ENCODE measurements around the gene PPARD. TPM values are rescaled to one million over a fixed set of nuclear protein-coding genes. Genes with fewer than 3 reads are reported as not detected.

Gene PPARD
- total RNA-seq, 1 donor from 2014 or later: 33.8 TPM

DNA sequence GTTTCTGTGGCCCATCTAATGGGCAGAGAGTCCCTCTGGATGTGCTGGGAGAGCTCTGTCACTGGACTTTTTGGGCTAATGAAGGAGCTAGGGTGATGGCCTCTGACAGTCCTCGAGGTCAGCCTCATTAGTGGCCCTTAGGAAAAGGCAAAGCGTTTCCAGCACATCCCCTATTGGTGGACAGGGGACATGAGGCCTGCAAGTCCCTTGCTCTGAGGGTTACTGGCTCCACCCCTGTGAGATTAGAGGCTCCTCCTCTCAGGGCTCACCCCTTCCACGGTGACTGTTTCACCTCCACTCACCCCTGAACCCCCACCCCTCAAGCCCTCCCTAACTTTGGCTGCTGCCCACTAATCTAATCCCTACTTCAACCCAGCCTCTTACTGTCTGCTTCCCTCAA lies 97.0 kb downstream of the PPARD start:
- Mint-ChIP-seq H3K4me1 (ENCODE audit: unreplicated experiment) (peaks cover 10% of the 10 kb centered on the region), H3K27me3 (ENCODE audit: unreplicated experiment) (no peaks in the 10 kb centered on the region)
- no peak for DNase-seq (ENCODE audit: extremely low spot score, unreplicated experiment)

DNA sequence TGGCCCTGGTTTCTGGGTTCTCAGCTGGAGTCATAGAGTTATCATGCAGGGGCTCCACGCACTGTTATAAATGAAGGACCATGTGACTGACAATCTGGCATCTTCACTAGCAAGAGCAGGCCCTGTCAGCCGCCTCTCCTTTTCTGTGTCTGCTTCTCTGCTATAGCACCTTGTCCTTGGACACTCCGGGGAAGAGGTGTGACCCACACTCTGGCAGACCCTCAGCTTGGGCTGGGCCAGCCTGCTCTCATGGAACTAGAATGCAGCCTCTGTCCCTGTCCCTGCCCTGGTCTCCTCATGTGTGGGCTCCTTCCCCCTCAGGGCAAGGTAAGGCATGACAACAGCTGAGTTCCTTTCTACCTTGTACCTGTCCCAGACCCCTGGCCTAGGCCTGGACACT lies 98.8 kb downstream of the PPARD start:
- no peaks in the 10 kb centered on the region for H3K9me3 Mint-ChIP-seq (ENCODE audit: unreplicated experiment)
- H3K4me1 Mint-ChIP-seq (ENCODE audit: unreplicated experiment): peaks cover 12% of the 10 kb centered on the region
- TF ChIP-seq, protein P1, sequence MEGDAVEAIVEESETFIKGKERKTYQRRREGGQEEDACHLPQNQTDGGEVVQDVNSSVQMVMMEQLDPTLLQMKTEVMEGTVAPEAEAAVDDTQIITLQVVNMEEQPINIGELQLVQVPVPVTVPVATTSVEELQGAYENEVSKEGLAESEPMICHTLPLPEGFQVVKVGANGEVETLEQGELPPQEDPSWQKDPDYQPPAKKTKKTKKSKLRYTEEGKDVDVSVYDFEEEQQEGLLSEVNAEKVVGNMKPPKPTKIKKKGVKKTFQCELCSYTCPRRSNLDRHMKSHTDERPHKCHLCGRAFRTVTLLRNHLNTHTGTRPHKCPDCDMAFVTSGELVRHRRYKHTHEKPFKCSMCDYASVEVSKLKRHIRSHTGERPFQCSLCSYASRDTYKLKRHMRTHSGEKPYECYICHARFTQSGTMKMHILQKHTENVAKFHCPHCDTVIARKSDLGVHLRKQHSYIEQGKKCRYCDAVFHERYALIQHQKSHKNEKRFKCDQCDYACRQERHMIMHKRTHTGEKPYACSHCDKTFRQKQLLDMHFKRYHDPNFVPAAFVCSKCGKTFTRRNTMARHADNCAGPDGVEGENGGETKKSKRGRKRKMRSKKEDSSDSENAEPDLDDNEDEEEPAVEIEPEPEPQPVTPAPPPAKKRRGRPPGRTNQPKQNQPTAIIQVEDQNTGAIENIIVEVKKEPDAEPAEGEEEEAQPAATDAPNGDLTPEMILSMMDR (IDR thresholded peaks at IDR 0.05): no peak
- H3K27ac Mint-ChIP-seq (ENCODE audit: unreplicated experiment): no peak overlapping the region
- no peaks in the 10 kb centered on the region for H3K36me3 Mint-ChIP-seq (ENCODE audit: unreplicated experiment)
- no peaks in the 10 kb centered on the region for H3K27me3 Mint-ChIP-seq (ENCODE audit: unreplicated experiment)
- no peak overlapping the region for H3K4me3 Mint-ChIP-seq (ENCODE audit: unreplicated experiment)
- no peak for DNase-seq (ENCODE audit: extremely low spot score, unreplicated experiment)

More for the DNA sequence above, 97.0 kb downstream of the PPARD start:
- no peaks in the 10 kb centered on the region for H3K36me3 Mint-ChIP-seq (ENCODE audit: unreplicated experiment)
- TF ChIP-seq, protein P1 (IDR thresholded peaks at IDR 0.05): no peak
- no peak overlapping the region for H3K27ac Mint-ChIP-seq (ENCODE audit: unreplicated experiment)
- H3K4me3 Mint-ChIP-seq (ENCODE audit: unreplicated experiment): no peak overlapping the region
- H3K9me3 Mint-ChIP-seq (ENCODE audit: unreplicated experiment): no peaks in the 10 kb centered on the region

DNA sequence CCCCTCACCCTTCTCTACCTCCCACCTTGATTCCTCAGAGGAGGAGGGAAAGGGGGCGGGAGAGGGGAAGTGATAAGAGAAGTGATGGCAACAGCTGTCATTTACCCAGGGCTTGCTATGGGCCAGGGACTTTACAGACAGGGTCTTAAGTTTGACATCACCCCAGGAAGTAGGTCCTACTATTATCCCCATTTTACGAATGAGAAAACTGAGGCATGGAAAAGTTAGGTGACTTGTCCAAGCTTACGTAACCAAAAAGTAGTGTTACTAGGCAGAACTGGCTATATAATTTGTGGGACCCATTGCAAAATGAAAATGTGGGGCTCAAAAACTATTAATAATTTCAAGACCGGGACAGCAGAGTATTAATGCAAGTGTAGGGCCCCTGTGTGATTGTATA lies 99.3 kb downstream of the PPARD start:
- Mint-ChIP-seq H3K4me3 (ENCODE audit: unreplicated experiment) (no peak overlapping the region), H3K9me3 (ENCODE audit: unreplicated experiment) (no peaks in the 10 kb centered on the region), H3K27me3 (ENCODE audit: unreplicated experiment) (no peaks in the 10 kb centered on the region), H3K36me3 (ENCODE audit: unreplicated experiment) (no peaks in the 10 kb centered on the region), H3K27ac (ENCODE audit: unreplicated experiment) (no peak overlapping the region), H3K4me1 (ENCODE audit: unreplicated experiment) (peaks cover 12% of the 10 kb centered on the region)
- DNase-seq (ENCODE audit: extremely low spot score, unreplicated experiment): no peak
- TF ChIP-seq, protein P1 (IDR thresholded peaks at IDR 0.05): no peak

DNA sequence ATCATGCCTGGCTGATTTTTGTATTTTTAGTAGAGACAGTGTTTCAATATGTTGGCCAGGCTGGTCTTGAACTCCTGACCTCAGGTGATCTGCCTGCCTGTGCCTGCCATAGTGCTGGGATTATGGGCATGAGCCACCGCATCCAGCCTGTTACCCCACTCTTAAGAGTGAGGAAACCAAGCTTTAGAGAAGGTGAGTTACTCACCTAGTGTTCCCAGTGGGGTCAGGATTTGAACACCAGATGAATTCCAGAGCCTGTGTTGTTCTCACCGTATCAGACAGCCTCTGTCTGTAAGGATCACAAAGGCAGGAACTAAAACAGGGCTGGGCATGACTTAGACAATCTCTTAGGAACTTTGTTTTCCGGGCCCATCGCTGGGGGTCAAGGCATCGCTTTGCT lies 100.3 kb downstream of the PPARD start:
- Mint-ChIP-seq H3K4me1 (ENCODE audit: unreplicated experiment) (peaks cover 12% of the 10 kb centered on the region), H3K27me3 (ENCODE audit: unreplicated experiment) (no peaks in the 10 kb centered on the region), H3K4me3 (ENCODE audit: unreplicated experiment) (no peak overlapping the region), H3K27ac (ENCODE audit: unreplicated experiment) (peak overlapping the region; percentile 74), H3K36me3 (ENCODE audit: unreplicated experiment) (no peaks in the 10 kb centered on the region), H3K9me3 (ENCODE audit: unreplicated experiment) (no peaks in the 10 kb centered on the region)
- TF ChIP-seq, protein P1 (IDR thresholded peaks at IDR 0.05): no peak
- DNase-seq (ENCODE audit: extremely low spot score, unreplicated experiment): no peak

DNA sequence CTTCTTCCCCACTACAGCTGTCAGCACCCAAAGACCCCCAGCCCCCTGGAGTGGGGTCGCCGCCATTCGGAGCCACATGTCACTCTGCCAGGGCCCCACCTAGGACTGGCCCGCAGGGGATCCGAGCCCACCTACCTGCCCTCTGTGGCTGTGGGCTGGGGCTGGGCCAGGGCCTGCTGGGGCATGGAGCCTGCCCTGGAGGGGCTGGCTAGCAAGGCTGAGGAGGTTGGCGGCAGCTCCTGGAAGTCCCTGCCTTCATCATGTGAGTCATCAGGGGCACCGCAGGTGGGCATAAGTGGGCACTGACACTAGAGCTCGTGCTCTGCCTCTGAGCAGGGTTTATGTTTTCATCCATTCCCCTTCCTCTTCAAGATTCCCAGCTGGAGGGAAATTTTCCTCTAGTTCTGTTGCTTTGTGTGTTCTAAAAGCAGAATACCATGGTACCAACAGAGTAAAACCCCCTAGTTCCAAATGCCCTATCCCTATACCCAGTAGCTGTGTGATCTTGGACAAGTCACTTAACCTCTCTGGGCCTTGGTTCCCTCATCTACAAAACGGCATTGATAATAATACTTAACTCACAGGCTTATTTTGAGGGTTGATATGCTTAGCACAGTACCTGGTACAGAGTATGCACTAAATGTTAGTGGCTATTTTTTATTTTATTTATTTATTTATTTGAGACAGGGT lies 101.1 kb downstream of the PPARD start:
- Mint-ChIP-seq H3K4me3 (ENCODE audit: unreplicated experiment) (no peak overlapping the region), H3K36me3 (ENCODE audit: unreplicated experiment) (no peaks in the 10 kb centered on the region), H3K9me3 (ENCODE audit: unreplicated experiment) (no peaks in the 10 kb centered on the region), H3K4me1 (ENCODE audit: unreplicated experiment) (peaks cover 14% of the 10 kb centered on the region), H3K27me3 (ENCODE audit: unreplicated experiment) (no peaks in the 10 kb centered on the region), H3K27ac (ENCODE audit: unreplicated experiment) (peak overlapping the region; percentile 74)
- TF ChIP-seq, protein P1 (IDR thresholded peaks at IDR 0.05): no peak
- DNase-seq (ENCODE audit: extremely low spot score, unreplicated experiment): no peak
